Activated CD4-positive, alpha-beta T cell treated with anti-CD3 and anti-CD28 coated beads, Interleukin-2, amount 50 U/mL, for 1 hour (primary cell): Measurements from ENCODE around the gene PC.

Source experiments
- DNase-seq: peaks from one replicate; pipeline ENCODE4 v3.0.0-alpha.2; 2020

Gene PC

GRCh38 chr11:66853242-66854229, 104.6 kb downstream of the PC start:
- DNase-seq, result no peak

- DNase-seq, result no peak
These were observed 105.5 kb downstream of the PC start for GRCh38 chr11:66852466-66853241.

GRCh38 chr11:66851698-66852465, 106.3 kb downstream of the PC start:
- DNase-seq, result peak; percentile 15

- DNase-seq, result no peak
These were observed 107.0 kb downstream of the PC start for GRCh38 chr11:66851239-66851596.

- DNase-seq, result no peak
These were observed 107.5 kb downstream of the PC start for GRCh38 chr11:66850588-66851238.

GRCh38 chr11:66850235-66850587, 108.0 kb downstream of the PC start:
- no peak for DNase-seq

GRCh38 chr11:66849501-66850234, 108.5 kb downstream of the PC start:
- DNase-seq, result no peak

GRCh38 chr11:66848671-66849500, 109.3 kb downstream of the PC start:
- no peak for DNase-seq

GRCh38 chr11:66847461-66848232, 110.5 kb downstream of the PC start:
- DNase-seq, result no peak

- DNase-seq, result no peak
These were observed 111.5 kb downstream of the PC start for GRCh38 chr11:66846671-66847091.

- no peak for DNase-seq
These were observed 112.3 kb downstream of the PC start for GRCh38 chr11:66845876-66846212.

- no peak for DNase-seq
These were observed 112.9 kb downstream of the PC start for GRCh38 chr11:66845143-66845875.

- DNase-seq, result no peak
These were observed 113.6 kb downstream of the PC start for GRCh38 chr11:66844496-66845142.

GRCh38 chr11:66843776-66844495, 114.2 kb downstream of the PC start:
- no peak for DNase-seq

- DNase-seq, result peak; percentile 91
These were observed 115.0 kb downstream of the PC start, which contains the start of gene RCE1 for GRCh38 chr11:66842896-66843775. TSS of gene RCE1 (plus strand) at chr11:66843441. CDS start at chr11:66843456, 15 bp downstream.

- no peak for DNase-seq
These were observed 115.7 kb downstream of the PC start for GRCh38 chr11:66842501-66842895.

- DNase-seq, result no peak
These were observed 116.3 kb downstream of the PC start for GRCh38 chr11:66841861-66842260.
